Smooth muscle cell (in vitro differentiated cells): Measurements from ENCODE around the gene RGS14. TPM values are rescaled to one million over a fixed set of nuclear protein-coding genes. Genes with fewer than 3 reads are reported as not detected.

Experiments
- DNase-seq: peaks from one replicate; lab custom pipeline; 2025; ENCODE audit not compliant: unreplicated experiment; lab: John Stamatoyannopoulos, UW
- H2AFZ ChIP-seq: fragments of 200-600 bp; sonication (generic); 2 replicates; pipeline ENCODE4 v1.6.0; 2016; ENCODE audit warnings: antibody characterized with exemption, low read depth, mild to moderate bottlenecking
- H3F3A ChIP-seq: fragments of 200-600 bp; sonication (generic); 2 replicates; pipeline ENCODE4 v1.6.0; 2017; ENCODE audit warnings: antibody characterized with exemption, low read depth
- H3K27ac ChIP-seq: fragments of 200-600 bp; sonication (generic); 2 replicates; pipeline ENCODE4 v1.5.1; 2016; ENCODE audit warnings: low read depth, mild to moderate bottlenecking
- H3K27me3 ChIP-seq: fragments of 200-600 bp; sonication (generic); 2 replicates; pipeline ENCODE4 v1.6.1; 2016; ENCODE audit warnings: low read depth, mild to moderate bottlenecking
- H3K36me3 ChIP-seq: fragments of 200-600 bp; sonication (generic); 2 replicates; pipeline ENCODE4 v1.5.1; 2016; ENCODE audit warnings: low read depth
- H3K4me1 ChIP-seq: fragments of 200-600 bp; sonication (generic); 2 replicates; pipeline ENCODE4 v1.5.1; 2016; ENCODE audit warnings: low read depth
- H3K4me2 ChIP-seq: fragments of 200-600 bp; sonication (generic); 2 replicates; pipeline ENCODE4 v1.6.0; 2016; ENCODE audit warnings: mild to moderate bottlenecking
- H3K4me3 ChIP-seq: fragments of 200-600 bp; sonication (generic); 2 replicates; pipeline ENCODE4 v1.5.1; 2016; ENCODE audit warnings: mild to moderate bottlenecking
- H3K79me2 ChIP-seq: fragments of 200-600 bp; sonication (generic); 2 replicates; pipeline ENCODE4 v1.6.0; 2016; ENCODE audit warnings: low read depth, mild to moderate bottlenecking
- H3K9ac ChIP-seq: fragments of 200-600 bp; sonication (generic); 2 replicates; pipeline ENCODE4 v1.6.0; 2016; ENCODE audit warnings: low read depth
- H3K9me3 ChIP-seq: fragments of 200-600 bp; sonication (generic); replicated peaks from 2 replicates; pipeline ENCODE4 v1.5.1; 2016; ENCODE audit warnings: low read depth
- H4K20me1 ChIP-seq: fragments of 200-600 bp; sonication (generic); 2 replicates; pipeline ENCODE4 v1.6.0; 2016; ENCODE audit warnings: low read depth
- CTCF ChIP-seq: fragments of 200-600 bp; sonication (generic); IDR thresholded peaks from 2 replicates; pipeline ENCODE4 v1.5.1; 2017; ENCODE audit warnings: borderline replicate concordance, mild to moderate bottlenecking, antibody characterized with exemption; ENCODE audit not compliant: insufficient read depth, poor library complexity, severe bottlenecking
- WGBS: methylation state at CpG from one replicate; pipeline ENCODE4 v1.1.7; 2016; ENCODE audit warnings: low lambda C conversion rate; 5-methylcytosine and 5-hydroxymethylcytosine counted together
- polyA plus RNA-seq: library from polyadenylated mRNA; unstranded; fragments of >200 nt; fragmentation: Nextera tagmentation; extraction: Ambion mirVana; gene quantifications from 2 replicates; pipeline ENCODE4 v1.2.1, GENCODE V29; 2016
- total RNA-seq: library from RNA; depleted of rRNA; stranded (reverse); fragments of >200 nt; gene quantifications from 2 replicates; pipeline ENCODE4 v1.2.3, GENCODE V29; 2014

Gene RGS14
- total and polyA plus RNA-seq, 2 experiments from 2014 or later = 6.0 to 23.3 TPM

- no peaks in the 10 kb centered on the region for H3K9me3 ChIP-seq
- no peak overlapping the region for H3K9ac ChIP-seq
- DNase-seq = no peak
- H3K36me3 ChIP-seq = no peaks in the 10 kb centered on the region
- H3K4me1 ChIP-seq = no peaks in the 10 kb centered on the region
- no peaks in the 10 kb centered on the region for H3F3A ChIP-seq
- no peak overlapping the region for H3K4me2 ChIP-seq
- WGBS = 96% methylated on average over 7 of the region's 7 CpGs
- no peak overlapping the region for H3K27ac ChIP-seq
- H3K79me2 ChIP-seq = peaks cover 10% of the 10 kb centered on the region
- no peak for TF ChIP-seq CTCF
- H2AFZ ChIP-seq = no peak overlapping the region
- no peak overlapping the region for H3K4me3 ChIP-seq
- peaks cover 38% of the 10 kb centered on the region for H4K20me1 ChIP-seq
- no peaks in the 10 kb centered on the region for H3K27me3 ChIP-seq
Observed at GRCh38 chr5:177335701-177336065, 22.0 kb upstream of the RGS14 start.

GRCh38 chr5:177336112-177336511 lies 21.6 kb upstream of the RGS14 start:
- H3K4me3 ChIP-seq = no peak overlapping the region
- H3K9me3 ChIP-seq = no peaks in the 10 kb centered on the region
- H2AFZ ChIP-seq = no peak overlapping the region
- 86% methylated on average over 12 of the region's 12 CpGs for WGBS
- H3K79me2 ChIP-seq = peaks cover 11% of the 10 kb centered on the region
- H4K20me1 ChIP-seq = peaks cover 34% of the 10 kb centered on the region
- H3K4me2 ChIP-seq = no peak overlapping the region
- no peaks in the 10 kb centered on the region for H3F3A ChIP-seq
- H3K27ac ChIP-seq = no peak overlapping the region
- DNase-seq = no peak
- no peak overlapping the region for H3K9ac ChIP-seq
- H3K36me3 ChIP-seq = no peaks in the 10 kb centered on the region
- H3K4me1 ChIP-seq = no peaks in the 10 kb centered on the region
- TF ChIP-seq CTCF = peak; percentile 7
- H3K27me3 ChIP-seq = no peaks in the 10 kb centered on the region

GRCh38 chr5:177336603-177337494 lies 20.9 kb upstream of the RGS14 start:
- Histone ChIP-seq H3K4me3 (no peak overlapping the region), H3K36me3 (no peaks in the 10 kb centered on the region), H3K4me1 (no peaks in the 10 kb centered on the region), H3K9ac (no peak overlapping the region), H4K20me1 (peaks cover 33% of the 10 kb centered on the region), H3K27me3 (no peaks in the 10 kb centered on the region), H3K79me2 (peaks cover 18% of the 10 kb centered on the region), H3K27ac (no peak overlapping the region), H3K4me2 (no peak overlapping the region), H2AFZ (no peak overlapping the region), H3K9me3 (no peaks in the 10 kb centered on the region), H3F3A (no peaks in the 10 kb centered on the region)
- no peak for DNase-seq
- no peak for TF ChIP-seq CTCF
- WGBS = 96% methylated on average over 36 of the region's 36 CpGs
